HepG2 (cell line): ENCODE measurements around the gene OR10AG1. TPM values are rescaled to one million over a fixed set of nuclear protein-coding genes. Genes with fewer than 3 reads are reported as not detected.

Source experiments
- ATAC-seq: fragments of 200-7000 bp; cut with Tn5 transposase; 3 replicates; pipeline ENCODE4 v1.9.1; 2020; ENCODE audit warnings: mild to moderate bottlenecking, moderate library complexity
- BruUV-seq: library from RNA; stranded (reverse); fragments of 400-500 nt; replicated peaks from 2 replicates; lab custom pipeline; 2021; lab: Mats Ljungman, UMichigan
- CTCF ChIA-PET: fragments of 300-600 bp; formaldehyde crosslinking; extraction: SDS; loops from one replicate; lab custom pipeline; 2021; ENCODE audit warnings: low total read pairs, inconsistent platforms, low intra/inter-chr PET ratio; lab: Yijun Ruan, JAX
- POLR2A ChIA-PET: fragments of 350-600 bp; sonication (Branson Sonifier 250); formaldehyde crosslinking; loops from one replicate; lab custom pipeline; 2020; ENCODE audit warnings: antibody characterized with exemption, inconsistent platforms; lab: Yijun Ruan, JAX
- DNase-seq: peaks from one replicate; pipeline ENCODE4 v3.0.0-alpha.2; 2015; ENCODE audit warnings: low spot score
- FAIRE-seq: peaks from 3 replicates; lab custom pipeline; 2011; peaks lifted over from hg19 to GRCh38; lab: Jason Lieb, UNC
- H2AFZ ChIP-seq: one replicate; pipeline ENCODE4 v1.6.1; 2011; ENCODE audit warnings: low read length, inconsistent platforms
- H3K27ac ChIP-seq: fragments of 300-600 bp; 3 replicates; pipeline ENCODE4 v1.8.0; 2011; ENCODE audit warnings: mixed run types, mild to moderate bottlenecking, mixed read lengths, low read length, inconsistent platforms; ENCODE audit not compliant: insufficient read depth; ENCODE audit errors: extremely low read length
- H3K27me3 ChIP-seq, 2 experiments: fragments of 200-600 bp in 1 of 2; 2 replicates in 1 of 2; 3 replicates in 1 of 2; pipeline versions ENCODE4 v1.6.0 to v1.8.0; 2011; ENCODE audit warnings: low read length in 2 of 2, mild to moderate bottlenecking in 2 of 2, moderate library complexity in 2 of 2, inconsistent platforms in 1 of 2; ENCODE audit not compliant: insufficient read depth in 2 of 2, control insufficient read depth in 1 of 2
- H3K36me3 ChIP-seq, 2 experiments: fragments of 200-600 bp in 1 of 2; replicated peaks in 1 of 2; 2 replicates in 1 of 2; 3 replicates in 1 of 2; pipeline versions ENCODE4 v1.5.1 to v1.8.0; 2011; ENCODE audit warnings: low read length in 2 of 2, inconsistent platforms in 1 of 2; ENCODE audit not compliant: insufficient read depth in 2 of 2, control insufficient read depth in 1 of 2
- H3K4me1 ChIP-seq: 2 replicates; pipeline ENCODE4 v1.5.1; 2012; ENCODE audit warnings: low read length, inconsistent platforms; ENCODE audit not compliant: insufficient read depth
- H3K4me2 ChIP-seq: 2 replicates; pipeline ENCODE4 v1.6.0; 2011; ENCODE audit warnings: low read depth, low read length, inconsistent platforms
- H3K4me3 ChIP-seq, 3 experiments: fragments of 200-600 bp in 1 of 3; sonication (generic), shearing (Covaris generic) in 1 of 3; replicated peaks in 1 of 3; 2 replicates each; pipeline ENCODE4 v1.5.1; 2011 to 2016; ENCODE audit warnings: low read length in 3 of 3, inconsistent platforms in 2 of 3, low read depth in 2 of 3, mild to moderate bottlenecking in 2 of 3, control low read depth in 1 of 3, mixed read lengths in 1 of 3; ENCODE audit not compliant: insufficient read depth in 1 of 3
- H3K79me2 ChIP-seq: one replicate; pipeline ENCODE4 v1.6.1; 2011; ENCODE audit warnings: low read length, inconsistent platforms; ENCODE audit not compliant: insufficient read depth
- H3K9ac ChIP-seq: 2 replicates; pipeline ENCODE4 v1.6.0; 2011; ENCODE audit warnings: mild to moderate bottlenecking, low read depth, low read length, inconsistent platforms; ENCODE audit not compliant: insufficient read depth
- H3K9me3 ChIP-seq: 2 replicates; pipeline ENCODE4 v1.5.1; 2012; ENCODE audit warnings: mild to moderate bottlenecking, low read length
- H4K20me1 ChIP-seq: 2 replicates; pipeline ENCODE4 v1.6.0; 2011; ENCODE audit warnings: inconsistent platforms, mild to moderate bottlenecking, low read length, moderate library complexity; ENCODE audit not compliant: insufficient read depth
- CREM ChIP-seq, 2 experiments: sonication (generic) in 1 of 2; formaldehyde crosslinking in 1 of 2; IDR thresholded peaks; 2 replicates each; pipeline versions ENCODE4 v1.4.0 to v1.6.1; 2016 to 2020; ENCODE audit warnings: antibody characterized with exemption in 1 of 2, mild to moderate bottlenecking in 1 of 2, missing genetic modification reagents in 1 of 2
- EZH2 ChIP-seq: conservative IDR thresholded peaks from 2 replicates; pipeline ENCODE4 v1.6.1; 2012; ENCODE audit warnings: mild to moderate bottlenecking, low read depth, low read length, moderate library complexity
- NFYB ChIP-seq: sonication (generic); formaldehyde crosslinking; IDR thresholded peaks from 2 replicates; pipeline ENCODE4 v1.4.0; 2020; ENCODE audit warnings: missing genetic modification reagents
- NPAS2 ChIP-seq: sonication (generic); formaldehyde crosslinking; IDR thresholded peaks from 2 replicates; pipeline ENCODE4 v1.8.0; 2022; ENCODE audit warnings: mild to moderate bottlenecking, missing genetic modification reagents, borderline replicate concordance
- SOX5 ChIP-seq: IDR thresholded peaks from 2 replicates; pipeline ENCODE4 v1.6.1; 2016; ENCODE audit warnings: borderline replicate concordance
- TRIM22 ChIP-seq: fragments of 450-650 bp; IDR thresholded peaks from 2 replicates; pipeline ENCODE4 v1.6.1; 2017
- ZNF18 ChIP-seq: sonication (generic); formaldehyde crosslinking; IDR thresholded peaks from 2 replicates; pipeline ENCODE4 v1.8.0; 2022; ENCODE audit warnings: mild to moderate bottlenecking, missing genetic modification reagents; ENCODE audit not compliant: insufficient replicate concordance
- ZNF280D ChIP-seq: sonication (generic); formaldehyde crosslinking; IDR thresholded peaks from 2 replicates; pipeline ENCODE4 v1.5.1; 2020; ENCODE audit warnings: mild to moderate bottlenecking, missing genetic modification reagents
- ZNF567 ChIP-seq: sonication (generic); formaldehyde crosslinking; IDR thresholded peaks from 2 replicates; pipeline ENCODE4 v1.8.1; 2023; ENCODE audit warnings: mild to moderate bottlenecking, missing genetic modification reagents, borderline replicate concordance
- ZNF580 ChIP-seq: IDR thresholded peaks from 2 replicates; pipeline ENCODE4 v1.6.1; 2016; ENCODE audit warnings: low read depth, borderline replicate concordance
- ZNF75D ChIP-seq: sonication (generic); formaldehyde crosslinking; IDR thresholded peaks from 2 replicates; pipeline ENCODE4 v1.8.1; 2023; ENCODE audit warnings: missing genetic modification reagents, mild to moderate bottlenecking, borderline replicate concordance
- ZNF879 ChIP-seq: sonication (generic); formaldehyde crosslinking; IDR thresholded peaks from 2 replicates; pipeline ENCODE4 v1.8.1; 2023; ENCODE audit warnings: missing genetic modification reagents
- ZSCAN29 ChIP-seq: sonication (generic); formaldehyde crosslinking; conservative IDR thresholded peaks from 2 replicates; pipeline ENCODE4 v1.4.0; 2020; ENCODE audit warnings: mild to moderate bottlenecking, missing genetic modification reagents
- WGBS: methylation state at CpG from one replicate; pipeline ENCODE4 v1.1.6; 2017; ENCODE audit warnings: low lambda C conversion rate; 5-methylcytosine and 5-hydroxymethylcytosine counted together
- in situ Hi-C: cut with HindIII; loops from 2 replicates; pipeline ENCODE4 v1.10.0; 2017; ENCODE audit warnings: low pct_unique_long_range_greater_than_20kb; ENCODE audit not compliant: extremely low pct_ligation_motif_present
- intact Hi-C: fragments of 100-400 bp; cut with micrococcal nuclease; formaldehyde crosslinking; loops from one replicate; pipeline ENCODE4 v1.10.0; 2022; ENCODE audit not compliant: unreplicated experiment
- polyA plus RNA-seq, 8 experiments: library from polyadenylated mRNA; depleted of rRNA in 3 of 8; stranded (reverse) in 7 of 8; unstranded in 1 of 8; fragments of >200 nt; fragmentation: Illumina TruSeq in 4 of 8; extraction: Trizol in 4 of 8; gene quantifications; 2 replicates each; pipeline versions ENCODE4 v1.2.1 to v1.2.3, GENCODE V29; 2011 to 2016; ENCODE audit warnings: low read depth in 4 of 8, missing spikeins in 1 of 8, mixed read lengths in 1 of 8; ENCODE audit not compliant: insufficient read depth in 1 of 8
- total RNA-seq, 5 experiments: library from RNA; depleted of rRNA; stranded (reverse); fragments of >200 nt; fragmentation: Illumina TruSeq; extraction: Trizol; gene quantifications; 2 replicates each; pipeline ENCODE4 v1.2.3, GENCODE V29; 2016; ENCODE audit warnings: low read depth in 1 of 5

Gene OR10AG1
- total and polyA plus RNA-seq, 2 of the 13 experiments (the other 11 are each of a cell fraction or from before 2014, with no cell fraction given): not detected

GRCh38 chr11:55966391-55966790, 3.4 kb downstream of the OR10AG1 start:
- DNase-seq: no peak
- no peak for ATAC-seq
- H3K27ac ChIP-seq: no peak overlapping the region
- no peaks in the 10 kb centered on the region for H3K4me1 ChIP-seq
- CTCF ChIA-PET: no interaction called here
- no peaks in the 10 kb centered on the region for H3K79me2 ChIP-seq
- H3K4me3 ChIP-seq: no peak overlapping the region
- H3K36me3 ChIP-seq: no peaks in the 10 kb centered on the region
- H3K9me3 ChIP-seq: no peaks in the 10 kb centered on the region
- WGBS: 19% methylated on average over 2 of the region's 2 CpGs
- TF ChIP-seq ZNF879 (CRISPR knock-in tag) (no peak), NPAS2 (CRISPR knock-in tag) (no peak), ZNF75D (no peak), ZNF567 (CRISPR knock-in tag) (no peak), NFYB (CRISPR knock-in tag) (no peak), EZH2 (no peak), CREM (IDR thresholded peaks at IDR 0.05) (no peak), CREM (CRISPR knock-in tag; IDR thresholded peaks at IDR 0.05) (no peak)
- no peak for FAIRE-seq
- H3K27me3 ChIP-seq: no peaks in the 10 kb centered on the region
- H4K20me1 ChIP-seq: no peaks in the 10 kb centered on the region
- no TSS peak for BruUV-seq
- intact Hi-C loops (no loop called here), in situ Hi-C loops (no loop called here)
- no peak overlapping the region for H2AFZ ChIP-seq
- POLR2A ChIA-PET: no interaction called here
- H3K9ac ChIP-seq: no peak overlapping the region
- H3K4me2 ChIP-seq: no peak overlapping the region

GRCh38 chr11:55956521-55956920, 13.2 kb downstream of the OR10AG1 start:
- DNase-seq (peak; percentile 58), FAIRE-seq (no peak), ATAC-seq (no peak)
- Histone ChIP-seq H3K27ac (no peak overlapping the region), H3K4me2 (no peak overlapping the region), H3K4me1 (no peaks in the 10 kb centered on the region), H3K36me3 (no peaks in the 10 kb centered on the region), H2AFZ (no peak overlapping the region), H3K9ac (no peak overlapping the region), H4K20me1 (no peaks in the 10 kb centered on the region), H3K4me3 (no peak overlapping the region), H3K9me3 (0 out of 2 replicates have a peak, but pooled peaks cover under 1% of the 10 kb centered on the region), H3K79me2 (no peaks in the 10 kb centered on the region), H3K27me3 (no peaks in the 10 kb centered on the region; a peak in 1 of 5 replicates)
- ChIA-PET POLR2A (no interaction called here), CTCF (no interaction called here)
- BruUV-seq: no TSS peak
- in situ Hi-C loops: no loop called here
- 0% methylated on average over 4 of the region's 4 CpGs for WGBS
- intact Hi-C loops: no loop called here
- TF ChIP-seq TRIM22: no peak
- TF ChIP-seq ZNF580 (CRISPR knock-in tag): no peak
- TF ChIP-seq SOX5 (CRISPR knock-in tag): no peak
- no peak for TF ChIP-seq ZSCAN29 (CRISPR knock-in tag)
- TF ChIP-seq ZNF18 (CRISPR knock-in tag): no peak
- TF ChIP-seq ZNF280D (CRISPR knock-in tag): no peak
